H1 (cell line): ENCODE data around the gene PKD1L1. TPM values are rescaled to one million over a fixed set of nuclear protein-coding genes. Genes with fewer than 3 reads are reported as not detected.

Source experiments
- CTCF ChIA-PET: fragments of 300-600 bp; sonication (Branson Sonifier 250); formaldehyde crosslinking; loops from one replicate; lab custom pipeline; 2021; ENCODE audit not compliant: partially characterized antibody; lab: Charles Lee
- POLR2A ChIA-PET: fragments of 300-600 bp; sonication (Branson Sonifier 250); formaldehyde crosslinking; loops from one replicate; lab custom pipeline; 2021; ENCODE audit warnings: inconsistent platforms; ENCODE audit not compliant: partially characterized antibody; lab: Charles Lee
- DNase-seq, 2 experiments: peaks; one replicate each; pipeline versions ENCODE4 v3.0.0 to v3.0.0-alpha.2; 2010 to 2022; ENCODE audit warnings: low spot score in 2 of 2, low read depth in 1 of 2, mixed read lengths in 1 of 2
- FAIRE-seq: peaks from 2 replicates; lab custom pipeline; 2011; peaks lifted over from hg19 to GRCh38; lab: Jason Lieb, UNC
- H2AFZ ChIP-seq: 2 replicates; pipeline ENCODE4 v1.8.1; 2012; ENCODE audit warnings: low read length, inconsistent platforms
- H2AK5ac ChIP-seq: 2 replicates; pipeline ENCODE4 v1.6.1; 2013; ENCODE audit warnings: low read depth, low read length
- H2BK120ac ChIP-seq: replicated peaks from 2 replicates; pipeline ENCODE3; 2013; ENCODE audit warnings: low read depth, low read length, inconsistent platforms
- H2BK12ac ChIP-seq: 2 replicates; pipeline ENCODE4 v1.6.1; 2013; ENCODE audit warnings: low read depth, low read length
- H2BK15ac ChIP-seq: 2 replicates; pipeline ENCODE4 v1.6.1; 2013; ENCODE audit warnings: low read length
- H2BK20ac ChIP-seq: 2 replicates; pipeline ENCODE4 v1.6.1; 2013; ENCODE audit warnings: low read length
- H2BK5ac ChIP-seq: 2 replicates; pipeline ENCODE4 v1.6.1; 2013; ENCODE audit warnings: low read depth, low read length
- H3K14ac ChIP-seq: 2 replicates; pipeline ENCODE4 v1.6.1; 2013; ENCODE audit warnings: inconsistent platforms; ENCODE audit not compliant: insufficient read length
- H3K18ac ChIP-seq: 2 replicates; pipeline ENCODE4 v1.6.1; 2013; ENCODE audit warnings: low read length; ENCODE audit errors: extremely low read depth
- H3K23ac ChIP-seq: 2 replicates; pipeline ENCODE4 v1.6.1; 2013; ENCODE audit warnings: inconsistent platforms; ENCODE audit not compliant: insufficient read length
- H3K23me2 ChIP-seq: 2 replicates; pipeline ENCODE4 v1.6.1; 2013; ENCODE audit warnings: low read depth, low read length
- H3K27ac ChIP-seq: 2 replicates; pipeline ENCODE4 v1.6.1; 2011; ENCODE audit warnings: low read depth, low read length, inconsistent platforms
- H3K27me3 ChIP-seq, 4 experiments: replicated peaks in 1 of 4; 1 replicate in 1 of 4; 2 replicates in 3 of 4; pipeline versions ENCODE4 v1.6.1 to v1.8.1; 2011 to 2013; ENCODE audit warnings: low read length in 3 of 4, mild to moderate bottlenecking in 3 of 4, inconsistent platforms in 2 of 4, mixed read lengths in 2 of 4, moderate library complexity in 1 of 4; ENCODE audit not compliant: control insufficient read depth in 3 of 4, insufficient read depth in 3 of 4; ENCODE audit errors: extremely low read depth in 1 of 4
- H3K36me3 ChIP-seq, 4 experiments: 2 replicates each; pipeline versions ENCODE4 v1.6.1 to v1.8.1; 2011 to 2013; ENCODE audit warnings: mild to moderate bottlenecking in 4 of 4, low read length in 3 of 4, moderate library complexity in 2 of 4, control low read depth in 1 of 4, inconsistent platforms in 1 of 4; ENCODE audit not compliant: insufficient read depth in 4 of 4, control insufficient read depth in 2 of 4
- H3K4ac ChIP-seq: replicated peaks from 2 replicates; pipeline ENCODE3; 2013; ENCODE audit warnings: low read length, low read depth, mixed read lengths, inconsistent platforms; ENCODE audit not compliant: insufficient read length
- H3K4me1 ChIP-seq, 4 experiments: replicated peaks in 1 of 4; 1 replicate in 1 of 4; 2 replicates in 3 of 4; pipeline versions ENCODE4 v1.6.1 to v1.8.1; 2011 to 2013; ENCODE audit warnings: low read length in 3 of 4, inconsistent platforms in 2 of 4, mixed read lengths in 1 of 4; ENCODE audit not compliant: insufficient read depth in 4 of 4, control insufficient read depth in 3 of 4
- H3K4me2 ChIP-seq, 2 experiments: 2 replicates each; pipeline versions ENCODE4 v1.6.1 to v1.8.1; 2011 to 2013; ENCODE audit warnings: low read depth in 2 of 2, low read length in 2 of 2, control low read depth in 1 of 2, inconsistent platforms in 1 of 2, mild to moderate bottlenecking in 1 of 2; ENCODE audit not compliant: insufficient read depth in 1 of 2
- H3K4me3 ChIP-seq, 4 experiments: fragments of 200-600, 300-600 bp in 1 of 4; sonication (generic), shearing (Covaris generic), sonication (Bioruptor Twin) in 1 of 4; 2 replicates each; pipeline versions ENCODE4 v1.5.1 to v1.8.1; 2011 to 2016; ENCODE audit warnings: low read length in 4 of 4, low read depth in 3 of 4, control low read depth in 2 of 4, inconsistent platforms in 2 of 4, mild to moderate bottlenecking in 2 of 4, mixed read lengths in 1 of 4, moderate library complexity in 1 of 4; ENCODE audit not compliant: insufficient read depth in 2 of 4; ENCODE audit errors: extremely low read depth in 1 of 4
- H3K56ac ChIP-seq: replicated peaks from 2 replicates; pipeline ENCODE3; 2013; ENCODE audit warnings: low read depth, mild to moderate bottlenecking, mixed read lengths, low read length, inconsistent platforms; ENCODE audit not compliant: insufficient read length
- H3K79me1 ChIP-seq: 2 replicates; pipeline ENCODE4 v1.6.1; 2013; ENCODE audit warnings: low read depth, low read length, control low read depth
- H3K79me2 ChIP-seq, 2 experiments: 2 replicates each; pipeline versions ENCODE4 v1.6.1 to v1.8.1; 2012 to 2013; ENCODE audit warnings: low read length in 2 of 2, mild to moderate bottlenecking in 2 of 2, inconsistent platforms in 1 of 2; ENCODE audit not compliant: insufficient read depth in 2 of 2, control insufficient read depth in 1 of 2
- H3K9ac ChIP-seq, 4 experiments: replicated peaks in 1 of 4; 1 replicate in 1 of 4; 2 replicates in 3 of 4; pipeline versions ENCODE4 v1.6.1 to v1.8.1; 2011 to 2013; ENCODE audit warnings: low read depth in 3 of 4, low read length in 3 of 4, control low read depth in 2 of 4, mild to moderate bottlenecking in 2 of 4, moderate library complexity in 2 of 4, inconsistent platforms in 1 of 4; ENCODE audit errors: extremely low read depth in 1 of 4
- H3K9me3 ChIP-seq, 2 experiments: 2 replicates each; pipeline versions ENCODE4 v1.6.1 to v1.8.1; 2012 to 2013; ENCODE audit warnings: mild to moderate bottlenecking in 2 of 2, moderate library complexity in 2 of 2, control low read depth in 1 of 2, inconsistent platforms in 1 of 2, low read depth in 1 of 2, low read length in 1 of 2, mixed read lengths in 1 of 2; ENCODE audit not compliant: insufficient read depth in 2 of 2
- H4K20me1 ChIP-seq, 2 experiments: replicated peaks in 1 of 2; 2 replicates each; pipeline versions ENCODE3 to v1.8.1; 2011 to 2013; ENCODE audit warnings: inconsistent platforms in 2 of 2, low read length in 2 of 2, mild to moderate bottlenecking in 1 of 2; ENCODE audit not compliant: insufficient read depth in 2 of 2, control insufficient read depth in 1 of 2
- H4K5ac ChIP-seq: 2 replicates; pipeline ENCODE4 v1.6.1; 2013; ENCODE audit warnings: low read length, low read depth, mixed read lengths, inconsistent platforms; ENCODE audit not compliant: insufficient read length
- H4K8ac ChIP-seq: 2 replicates; pipeline ENCODE4 v1.8.0; 2013; ENCODE audit warnings: mild to moderate bottlenecking, moderate library complexity, low read length, inconsistent platforms; ENCODE audit not compliant: insufficient read depth; ENCODE audit errors: extremely low read depth
- H4K91ac ChIP-seq: replicated peaks from 2 replicates; pipeline ENCODE3; 2013; ENCODE audit warnings: low read length, mixed read lengths, inconsistent platforms; ENCODE audit not compliant: insufficient read length
- BACH1 ChIP-seq: IDR thresholded peaks from 2 replicates; pipeline ENCODE4 v1.6.1; 2012; ENCODE audit warnings: low read length, improper control_type of control experiment
- CBX8 ChIP-seq: fragments of 300-800, 300-1000 bp; sonication (generic); IDR thresholded peaks from 2 replicates; pipeline ENCODE4 v1.7.1; 2016; ENCODE audit warnings: low read depth, low read length, borderline replicate concordance
- CEBPB ChIP-seq: IDR thresholded peaks from 2 replicates; pipeline ENCODE4 v1.6.1; 2012; ENCODE audit warnings: low read depth, low read length
- KDM5A ChIP-seq: fragments of 200-600 bp; IDR thresholded peaks from 2 replicates; pipeline ENCODE4 v1.7.1; 2012; ENCODE audit warnings: mild to moderate bottlenecking, low read length, inconsistent platforms, mixed read lengths
- NANOG ChIP-seq: IDR thresholded peaks from 2 replicates; pipeline ENCODE4 v1.6.1; 2011; ENCODE audit warnings: low read length, low read depth, mild to moderate bottlenecking, inconsistent platforms; ENCODE audit not compliant: insufficient read depth, poor library complexity, severe bottlenecking
- NRF1 ChIP-seq: IDR thresholded peaks from 2 replicates; pipeline ENCODE4 v1.6.1; 2011; ENCODE audit warnings: mild to moderate bottlenecking, low read depth, low read length, improper control_type of control experiment
- POU5F1 ChIP-seq: IDR thresholded peaks from 2 replicates; pipeline ENCODE4 v1.6.1; 2011; ENCODE audit warnings: low read depth, mild to moderate bottlenecking, low read length, moderate library complexity
- SIRT6 ChIP-seq: IDR thresholded peaks from one replicate; pipeline ENCODE4 v1.7.1; 2012; ENCODE audit warnings: low read length, inconsistent platforms
- SIX5 ChIP-seq: IDR thresholded peaks from 2 replicates; pipeline ENCODE4 v1.6.1; 2011; ENCODE audit warnings: mild to moderate bottlenecking, low read depth, low read length
- SP4 ChIP-seq: IDR thresholded peaks from 2 replicates; pipeline ENCODE4 v1.6.1; 2012; ENCODE audit warnings: low read length, inconsistent platforms
- SRF ChIP-seq: IDR thresholded peaks from 2 replicates; pipeline ENCODE4 v1.6.1; 2011; ENCODE audit warnings: mild to moderate bottlenecking, low read depth, low read length, moderate library complexity
- SUZ12 ChIP-seq: fragments of 200-600 bp; sonication (generic); IDR thresholded peaks from 2 replicates; pipeline ENCODE4 v1.6.1; 2012; ENCODE audit warnings: mild to moderate bottlenecking, inconsistent platforms, low read length, moderate library complexity, mixed read lengths
- polyA plus RNA-seq, 7 experiments: library from polyadenylated mRNA; depleted of rRNA in 3 of 7; stranded (reverse) in 5 of 7; unstranded in 2 of 7; fragments of >200 nt in 5 of 7; fragments of 200-250 nt in 2 of 7; gene quantifications; 1 replicate in 5 of 7; 2 replicates in 1 of 7; 4 replicates in 1 of 7; pipeline versions ENCODE4 v1.2.1 to v1.2.3, GENCODE V29; 2011 to 2013; ENCODE audit warnings: missing spikeins in 2 of 7, mixed read lengths in 2 of 7
- total RNA-seq: library from RNA; stranded (reverse); fragmentation: NEBNext Ultra II Directional; extraction: Animal tissue kit (Norgen Biotek cat#: 25700); gene quantifications from 2 replicates; pipeline ENCODE4 v1.2.1, GENCODE V29; 2021
- TF ChIP-seq, protein P1 (sequence below): IDR thresholded peaks from 2 replicates; pipeline ENCODE4 v1.6.1; 2011; ENCODE audit warnings: low read length, improper control_type of control experiment

The PKD1L1 gene
- total and polyA plus RNA-seq, 2 of the 8 experiments (the other 6 are each of a cell fraction or from before 2014, with no cell fraction given) = 0.22 to 0.35 TPM

DNA sequence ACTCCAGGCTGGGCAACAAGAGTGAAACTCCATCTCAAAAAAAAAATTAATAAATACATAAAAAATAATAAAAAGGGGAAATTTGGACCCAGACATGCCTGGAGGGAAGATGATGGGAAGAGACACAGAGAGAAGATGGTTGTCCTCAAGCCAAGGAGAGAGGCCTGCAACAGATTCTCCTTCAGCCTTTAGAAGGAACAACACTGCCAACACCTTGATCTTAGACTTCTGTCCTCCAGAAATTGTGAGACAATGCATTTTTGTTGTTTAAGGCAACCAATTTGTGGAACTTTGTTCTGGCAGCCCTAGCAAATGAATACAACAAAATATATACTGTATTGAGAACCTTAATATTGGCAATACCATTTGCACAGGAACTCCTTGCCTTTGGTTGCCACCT, 186.1 kb downstream of the PKD1L1 start:
- DNase-seq = no peak
- Histone ChIP-seq H3K27ac (no peak overlapping the region), H3K4me3 (no peak overlapping the region), H3K79me2 (no peaks in the 10 kb centered on the region), H3K27me3 (no peaks in the 10 kb centered on the region), H4K5ac (no peak overlapping the region), H3K56ac (no peak overlapping the region), H2AK5ac (no peak overlapping the region), H2BK15ac (no peak overlapping the region), H3K79me1 (no peaks in the 10 kb centered on the region), H3K14ac (no peak overlapping the region), H4K8ac (no peak overlapping the region), H3K18ac (no peak overlapping the region), H4K20me1 (no peaks in the 10 kb centered on the region), H3K4me2 (no peak overlapping the region), H2BK120ac (no peak overlapping the region), H2BK20ac (no peak overlapping the region), H3K23me2 (no peaks in the 10 kb centered on the region; the same call in 1 of the 2 replicates), H3K9me3 (no peaks in the 10 kb centered on the region), H3K23ac (no peak overlapping the region), H2BK12ac (no peak overlapping the region), H3K9ac (no peak overlapping the region), H3K4me1 (no peaks in the 10 kb centered on the region), H3K4ac (no peak overlapping the region), H4K91ac (no peak overlapping the region), H2BK5ac (no peak overlapping the region), H3K36me3 (no peaks in the 10 kb centered on the region), H2AFZ (no peak overlapping the region)
- ChIA-PET POLR2A (no interaction called here), CTCF (interaction anchor here (1.0 to 1.7 kb wide), 4 partner anchors 10 to 183 kb away, joined by 3 to 6 read pairs (median 3); no protein-coding TSS in a partner anchor)
- TF ChIP-seq NRF1 (no peak), POU5F1 (no peak), SIX5 (no peak), BACH1 (no peak), SP4 (no peak), SRF (no peak), CEBPB (no peak), SIRT6 (no peak), NANOG (no peak), SUZ12 (no peak), KDM5A (no peak), CBX8 (no peak)
- TF ChIP-seq, protein P1, sequence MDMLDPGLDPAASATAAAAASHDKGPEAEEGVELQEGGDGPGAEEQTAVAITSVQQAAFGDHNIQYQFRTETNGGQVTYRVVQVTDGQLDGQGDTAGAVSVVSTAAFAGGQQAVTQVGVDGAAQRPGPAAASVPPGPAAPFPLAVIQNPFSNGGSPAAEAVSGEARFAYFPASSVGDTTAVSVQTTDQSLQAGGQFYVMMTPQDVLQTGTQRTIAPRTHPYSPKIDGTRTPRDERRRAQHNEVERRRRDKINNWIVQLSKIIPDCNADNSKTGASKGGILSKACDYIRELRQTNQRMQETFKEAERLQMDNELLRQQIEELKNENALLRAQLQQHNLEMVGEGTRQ = no peak
- no peak for FAIRE-seq
